GM12874 (cell line): Measurements from ENCODE around the gene SGIP1.

Experiments used
- TF ChIP-seq, protein P1 (sequence below): IDR thresholded peaks from 2 replicates; pipeline ENCODE4 v1.5.1; 2011; ENCODE audit warnings: low read depth, mild to moderate bottlenecking, control low read depth, low read length, moderate library complexity; ENCODE audit not compliant: insufficient read depth

Gene SGIP1

DNA sequence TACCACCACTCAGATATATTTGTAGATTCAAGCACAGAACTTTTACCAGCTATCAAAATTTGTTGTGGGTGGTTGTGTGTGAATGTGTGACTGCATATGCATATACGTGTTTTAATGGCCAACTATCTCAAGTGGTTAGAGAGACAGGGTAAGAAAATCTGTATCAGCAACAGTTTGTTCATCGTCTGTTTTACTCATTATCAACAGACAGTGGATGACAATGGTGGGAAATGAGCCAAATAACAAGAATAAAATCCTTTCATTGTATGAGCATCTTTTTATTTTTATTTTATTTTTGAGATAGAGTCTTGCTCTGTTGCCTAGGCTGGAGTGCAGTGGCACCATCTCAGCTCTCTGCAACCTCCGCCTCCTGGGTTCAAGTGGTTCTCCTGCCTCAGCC lies 195.6 kb downstream of the SGIP1 start:
- TF ChIP-seq, protein P1, sequence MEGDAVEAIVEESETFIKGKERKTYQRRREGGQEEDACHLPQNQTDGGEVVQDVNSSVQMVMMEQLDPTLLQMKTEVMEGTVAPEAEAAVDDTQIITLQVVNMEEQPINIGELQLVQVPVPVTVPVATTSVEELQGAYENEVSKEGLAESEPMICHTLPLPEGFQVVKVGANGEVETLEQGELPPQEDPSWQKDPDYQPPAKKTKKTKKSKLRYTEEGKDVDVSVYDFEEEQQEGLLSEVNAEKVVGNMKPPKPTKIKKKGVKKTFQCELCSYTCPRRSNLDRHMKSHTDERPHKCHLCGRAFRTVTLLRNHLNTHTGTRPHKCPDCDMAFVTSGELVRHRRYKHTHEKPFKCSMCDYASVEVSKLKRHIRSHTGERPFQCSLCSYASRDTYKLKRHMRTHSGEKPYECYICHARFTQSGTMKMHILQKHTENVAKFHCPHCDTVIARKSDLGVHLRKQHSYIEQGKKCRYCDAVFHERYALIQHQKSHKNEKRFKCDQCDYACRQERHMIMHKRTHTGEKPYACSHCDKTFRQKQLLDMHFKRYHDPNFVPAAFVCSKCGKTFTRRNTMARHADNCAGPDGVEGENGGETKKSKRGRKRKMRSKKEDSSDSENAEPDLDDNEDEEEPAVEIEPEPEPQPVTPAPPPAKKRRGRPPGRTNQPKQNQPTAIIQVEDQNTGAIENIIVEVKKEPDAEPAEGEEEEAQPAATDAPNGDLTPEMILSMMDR: no peak

GRCh38 chr1:66730462-66730861 lies 196.5 kb downstream of the SGIP1 start:
- TF ChIP-seq, protein P1: no peak

- TF ChIP-seq, protein P1: no peak
Observed at GRCh38 chr1:66731170-66731865, 197.4 kb downstream of the SGIP1 start.

DNA sequence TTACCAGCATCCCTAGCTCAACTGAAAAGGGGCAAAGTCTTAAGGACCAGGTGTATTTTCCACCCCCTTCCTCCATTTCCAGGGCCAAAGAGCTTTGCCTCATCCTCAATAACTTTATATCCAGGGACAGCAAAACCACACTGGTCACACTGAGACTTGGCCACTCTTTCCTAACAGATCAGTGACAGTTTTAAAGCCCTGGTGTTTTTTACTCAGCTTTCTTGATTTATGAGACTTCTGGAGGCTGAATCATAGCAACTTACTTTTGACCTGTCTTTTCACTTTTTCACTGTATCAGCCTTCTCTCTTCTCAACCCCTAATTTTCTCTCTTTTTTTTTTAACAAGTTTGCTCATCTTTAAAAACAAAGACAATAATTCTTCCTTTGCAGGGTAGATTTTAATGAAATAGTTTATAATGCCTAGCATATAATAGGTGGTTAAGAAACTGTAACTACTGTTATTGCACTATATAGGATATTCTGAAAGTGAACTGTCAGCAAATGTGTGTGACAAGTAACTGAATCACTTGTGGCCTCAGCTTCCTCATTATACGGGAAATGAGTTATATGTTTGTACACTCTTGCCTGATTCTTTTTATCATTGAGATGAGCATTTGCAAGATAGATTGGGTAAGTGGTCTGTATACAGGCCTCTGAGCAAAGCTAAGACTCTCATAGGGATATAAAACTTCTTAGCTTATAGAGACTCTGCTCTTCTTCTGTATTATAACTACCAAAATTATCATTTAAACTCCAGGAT lies 198.6 kb downstream of the SGIP1 start:
- TF ChIP-seq, protein P1: no peak

DNA sequence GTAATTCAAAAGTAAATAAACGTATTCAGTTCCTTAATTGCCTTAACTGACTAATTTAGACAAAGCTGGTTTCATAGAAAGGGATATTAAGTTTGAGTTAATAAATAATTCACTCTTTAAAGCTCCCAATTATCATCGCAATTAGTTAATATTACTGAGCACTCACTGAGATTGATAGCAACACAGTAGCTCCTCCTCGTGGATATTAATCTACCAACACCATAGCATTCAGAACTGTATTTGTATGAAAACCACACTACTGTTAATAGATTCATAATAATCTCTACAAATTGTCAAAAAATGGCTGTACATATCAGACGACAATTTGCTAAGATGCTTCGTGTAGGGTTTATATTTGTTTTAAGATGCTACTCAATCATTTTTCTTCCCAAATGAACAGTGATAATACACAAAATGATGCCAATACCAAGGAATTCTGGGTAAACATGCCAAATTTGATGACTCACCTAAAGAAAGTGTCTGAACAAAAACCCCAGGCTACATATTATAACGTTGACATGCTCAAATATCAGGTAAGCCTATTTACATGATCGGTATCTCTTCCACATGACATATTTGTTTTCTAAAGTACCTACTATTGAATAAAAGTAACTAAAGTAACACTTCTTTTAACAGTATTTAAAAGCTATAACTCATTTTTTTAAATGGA lies 199.5 kb downstream of the SGIP1 start:
- TF ChIP-seq, protein P1: no peak

- TF ChIP-seq, protein P1: no peak
Observed at GRCh38 chr1:66737836-66738235, 203.9 kb downstream of the SGIP1 start.
